ENCODE data around the gene HDGF.
"Not testable (repeated sequence)": the region's sequence is repeated elsewhere in the genome, so short reads cannot be mapped to it uniquely, and the experiment has no call there.

HDGF gene

DNA sequence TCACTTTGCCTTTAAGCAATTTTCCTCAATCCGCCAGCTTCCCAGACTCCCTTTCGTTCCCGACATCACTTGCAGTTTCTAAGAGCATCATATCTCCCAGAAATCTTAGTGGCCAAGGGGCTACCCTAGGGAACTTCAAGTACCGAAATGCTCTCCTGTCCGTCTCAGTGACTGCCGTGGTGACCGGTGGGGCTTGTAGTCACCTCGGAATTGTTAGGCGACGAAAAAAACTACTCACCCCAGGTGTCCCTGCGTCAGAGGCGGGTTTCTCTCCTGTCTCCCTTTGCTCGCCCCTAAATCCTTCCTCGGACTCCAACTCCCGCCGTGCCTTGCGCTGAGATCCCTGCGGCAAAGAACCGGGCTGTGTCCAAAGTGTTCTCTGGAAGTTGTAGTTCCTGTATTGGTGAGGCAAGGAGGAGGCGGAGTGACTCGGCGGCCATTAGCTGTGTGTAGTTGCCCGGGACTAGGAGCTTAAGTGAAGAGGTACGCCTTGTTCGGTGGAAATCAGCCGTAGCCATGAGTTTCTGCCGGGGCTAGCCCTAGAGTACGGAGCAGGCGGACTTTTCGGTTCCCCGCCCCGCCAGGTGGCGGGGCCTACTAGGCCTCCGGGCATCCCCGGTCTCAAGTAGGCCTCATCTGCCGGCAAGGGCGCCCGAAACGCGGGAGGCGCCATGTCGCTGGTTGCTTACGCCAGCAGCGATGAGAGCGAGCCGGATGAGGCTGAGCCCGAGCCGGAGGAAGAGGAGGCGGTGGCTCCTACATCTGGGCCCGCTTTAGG lies 15.8 kb upstream of the HDGF start, which contains the start of gene PRCC:
Gene PRCC (plus strand): TSS at position 435 of the 778 bp plus-strand sequence. CDS start 237 bp downstream, at position 672.
- peak; percentile 80 to 97 (median 94) for DNase-seq (ENCODE audit: low read depth in 3 of 3)

DNA sequence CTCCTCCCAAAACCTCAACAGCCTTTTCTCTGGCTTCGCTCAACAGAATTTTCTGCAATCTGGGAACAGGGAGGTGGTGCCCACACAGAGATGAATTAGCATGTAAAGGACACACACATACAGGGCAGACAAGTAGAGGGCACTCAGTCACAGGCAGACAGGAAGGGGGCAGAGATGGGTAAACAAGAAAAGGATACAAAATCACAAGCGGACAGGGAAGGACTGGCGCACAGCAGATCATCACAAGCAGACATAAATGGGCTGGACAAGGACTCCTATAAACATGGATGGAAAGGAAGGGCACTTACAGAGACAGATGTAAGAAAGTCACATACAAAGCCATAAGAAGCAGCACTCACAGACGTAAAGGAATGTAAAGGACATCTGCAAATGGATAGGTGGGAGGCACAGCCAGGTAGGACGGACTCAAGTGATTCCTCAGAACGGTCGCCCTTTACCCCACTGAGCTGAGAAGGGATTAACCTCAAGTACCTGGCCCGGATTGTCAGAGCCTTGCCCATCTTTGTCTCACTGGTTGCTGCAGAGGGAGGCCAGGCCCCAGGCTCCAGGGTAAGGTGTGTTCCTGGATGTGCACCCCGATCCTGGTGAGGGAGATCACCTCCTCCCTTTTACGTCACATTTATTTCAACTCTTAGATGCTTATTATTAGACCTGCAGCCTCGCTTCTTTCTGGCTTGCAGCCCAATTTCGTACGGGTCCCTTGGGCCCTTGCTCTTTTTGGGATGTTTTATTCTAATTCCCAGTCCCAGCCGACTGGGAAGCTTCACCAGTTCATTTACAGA lies 15.0 kb upstream of the HDGF start:
- peak in 1 of 3 experiments; percentile 33 for DNase-seq (ENCODE audit: low read depth in 3 of 3)

DNA sequence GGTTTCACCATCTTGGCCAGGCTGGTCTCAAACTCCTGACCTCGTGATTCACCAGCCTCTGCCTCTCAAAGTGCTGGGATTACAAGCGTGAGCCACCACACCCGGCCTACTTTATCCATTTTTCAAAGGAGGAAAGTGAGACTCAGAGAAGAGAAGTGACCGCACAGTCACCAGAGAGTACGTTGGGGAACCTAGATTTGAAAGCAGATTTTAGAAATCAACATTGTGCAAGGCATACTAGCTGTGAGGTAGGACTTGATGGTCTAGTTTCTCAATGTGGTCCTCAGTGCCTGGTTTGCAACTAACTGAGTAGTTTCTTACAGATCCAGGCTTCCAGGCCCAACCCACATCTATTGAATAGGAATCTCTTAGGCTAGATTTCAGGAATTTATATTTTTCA lies 14.2 kb upstream of the HDGF start:
- no peak for DNase-seq (ENCODE audit: low read depth in 3 of 3)

DNA sequence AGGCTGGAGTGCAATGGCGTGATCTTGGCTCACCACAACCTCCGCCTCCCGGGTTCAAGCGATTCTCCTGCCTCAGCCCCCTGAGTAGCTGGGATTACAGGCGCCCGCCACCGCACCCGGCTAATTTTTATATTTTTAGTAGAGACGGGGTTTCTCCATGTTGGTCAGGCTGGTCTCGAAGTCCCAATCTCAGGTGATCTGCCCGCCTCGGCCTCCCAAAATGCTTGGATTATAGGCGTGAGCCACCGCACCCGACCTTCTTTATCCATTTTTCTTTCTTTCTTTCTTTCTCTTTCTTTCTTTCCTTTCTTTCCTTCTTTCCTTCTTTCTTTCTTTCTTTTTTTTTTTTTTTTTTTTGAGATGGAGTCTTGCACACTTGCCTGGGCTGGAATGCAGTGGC lies 13.7 kb upstream of the HDGF start:
- DNase-seq (ENCODE audit: low read depth in 3 of 3), result not testable (repeated sequence)

DNA sequence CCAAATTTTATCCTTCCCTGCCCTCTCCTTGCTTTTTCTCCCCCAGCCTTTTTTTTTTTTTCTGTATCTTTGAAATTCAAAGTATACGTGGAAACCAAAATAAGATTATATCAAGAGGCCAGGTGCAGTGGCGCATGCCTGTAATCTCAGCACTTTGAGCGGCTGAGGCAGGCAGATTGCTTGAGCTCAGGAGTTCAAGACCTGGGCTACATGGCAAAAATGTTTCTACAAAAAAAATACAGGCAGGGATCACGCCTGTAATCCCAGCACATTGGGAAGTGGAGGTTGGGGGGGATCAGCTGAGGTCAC lies 9.3 kb upstream of the HDGF start:
- DNase-seq (ENCODE audit: low read depth in 3 of 3), result no peak

DNA sequence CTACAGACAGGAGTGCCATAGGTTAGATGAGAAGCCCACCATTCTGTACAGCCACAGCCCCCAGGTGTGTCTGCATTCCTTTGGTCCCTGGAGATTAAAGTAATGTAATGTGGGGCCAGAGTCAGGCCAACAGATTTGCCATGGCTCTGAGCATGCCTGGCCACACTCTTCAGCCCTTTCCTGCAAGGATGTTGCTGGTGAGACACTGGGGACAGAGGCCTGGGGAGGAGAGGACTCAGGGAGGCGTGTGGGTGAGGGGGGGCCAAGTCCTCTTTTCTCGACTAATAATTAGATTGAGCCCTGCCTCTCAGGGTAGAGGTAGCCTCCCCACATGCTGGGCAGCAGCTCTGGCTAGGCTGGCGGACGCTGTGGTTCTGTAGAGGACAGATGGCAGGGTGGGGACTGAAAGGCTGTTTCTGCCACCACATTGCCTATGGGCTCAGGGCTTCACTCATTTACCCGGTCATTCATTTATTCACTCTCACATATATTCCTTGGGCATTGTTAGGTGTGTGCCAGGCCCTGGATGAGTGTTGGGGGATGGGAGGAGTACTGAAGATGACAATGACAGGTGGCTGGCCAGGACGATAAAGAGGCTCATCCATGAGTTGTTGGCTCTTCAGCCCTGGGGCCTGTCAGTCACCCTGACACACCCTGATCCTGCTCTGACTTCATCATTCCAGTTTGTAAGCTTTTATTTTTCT lies 8.8 kb upstream of the HDGF start:
- no peak for DNase-seq (ENCODE audit: low read depth in 3 of 3)

DNA sequence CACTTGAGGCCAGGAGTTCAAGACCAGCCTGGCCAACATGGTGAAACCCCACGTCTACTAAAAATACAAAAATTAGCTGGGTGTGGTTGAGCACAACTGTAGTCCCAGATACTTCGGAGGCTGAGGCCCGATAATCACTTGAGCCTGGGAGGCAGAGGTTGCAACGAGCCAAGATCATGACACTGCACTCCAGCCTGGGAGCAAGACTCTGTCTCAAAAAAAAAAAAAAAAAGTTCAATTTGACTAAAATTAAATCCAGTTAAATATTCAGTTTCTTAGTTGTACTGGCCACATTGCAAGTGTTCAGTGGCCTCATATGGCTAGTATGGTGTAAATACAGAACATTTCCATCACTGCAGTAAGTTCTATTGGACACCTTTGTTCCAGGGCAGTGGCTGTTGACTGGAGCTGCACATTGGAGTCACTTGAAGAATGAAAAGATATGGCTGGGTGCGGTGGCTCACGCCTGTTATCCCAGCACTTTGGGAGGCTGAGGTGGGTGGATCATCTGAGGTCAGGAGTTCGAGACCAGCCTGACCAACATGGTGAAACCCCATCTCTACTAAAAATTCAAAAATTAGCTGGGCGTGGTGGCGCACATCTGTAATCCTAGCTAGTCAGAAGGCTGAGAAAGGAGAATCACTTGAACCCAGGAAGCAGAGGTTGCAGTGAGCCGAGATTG lies 6.2 kb upstream of the HDGF start:
- not testable (repeated sequence) for DNase-seq (ENCODE audit: low read depth in 3 of 3)

DNA sequence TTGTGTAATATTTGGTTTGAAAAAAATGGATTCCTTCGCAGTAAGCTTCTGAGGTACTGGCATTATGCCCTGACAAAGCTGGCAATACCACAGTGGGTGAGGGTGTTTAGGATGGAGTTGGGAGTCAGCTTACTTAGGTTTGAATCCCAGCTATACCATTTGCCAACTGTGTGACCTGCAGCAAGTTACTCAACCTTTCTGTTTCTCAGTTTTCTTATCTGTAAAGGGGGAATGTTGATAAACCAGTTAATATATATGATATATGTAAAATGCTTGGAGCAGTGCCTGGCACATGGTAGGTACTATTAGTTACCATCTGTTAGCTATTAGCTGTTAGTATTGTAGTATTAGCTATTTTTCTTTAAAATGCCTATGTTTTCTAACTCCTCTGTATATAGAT lies 4.9 kb upstream of the HDGF start:
- no peak for DNase-seq (ENCODE audit: low read depth in 3 of 3)

DNA sequence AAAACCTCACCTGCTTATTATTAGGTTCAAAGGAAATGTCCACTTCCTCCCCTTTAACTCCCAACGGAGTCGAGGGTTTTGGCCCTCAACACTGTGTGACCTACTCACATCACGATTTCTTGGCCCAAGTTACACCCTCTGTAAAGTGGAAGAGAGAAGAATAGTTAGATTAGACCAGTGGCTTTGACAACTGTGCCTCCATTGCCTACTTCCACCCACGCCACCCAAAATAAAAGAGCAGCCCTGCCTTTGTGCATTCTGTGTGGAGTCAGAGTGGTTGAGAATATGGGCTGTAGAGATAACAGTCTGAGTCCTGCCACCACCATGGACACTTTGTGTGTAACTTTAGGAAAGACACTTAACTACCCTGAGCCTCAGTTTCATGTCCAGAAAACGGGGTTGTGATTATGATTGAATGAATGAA lies 4.1 kb upstream of the HDGF start:
- no peak for DNase-seq (ENCODE audit: low read depth in 3 of 3)

DNA sequence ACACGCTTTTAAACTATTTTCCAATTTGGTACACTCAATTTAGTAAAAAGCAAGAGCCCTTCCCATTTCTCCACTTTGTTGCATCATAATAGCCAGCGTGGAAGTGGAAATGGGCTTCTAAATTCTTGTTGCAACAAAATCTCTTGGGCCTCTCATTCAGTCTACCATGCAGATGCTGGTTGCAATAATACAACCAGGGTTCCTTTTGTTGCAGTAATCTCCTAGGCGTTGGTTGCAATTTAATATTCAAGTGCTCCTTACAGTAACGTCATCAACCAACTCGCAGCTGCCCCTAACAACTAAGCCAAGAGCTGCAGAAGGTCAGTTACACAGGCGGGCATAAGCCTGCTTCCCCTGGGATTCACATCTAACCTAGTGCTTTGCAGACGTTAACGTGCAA lies 2.7 kb upstream of the HDGF start:
- DNase-seq (ENCODE audit: low read depth in 3 of 3), result no peak

DNA sequence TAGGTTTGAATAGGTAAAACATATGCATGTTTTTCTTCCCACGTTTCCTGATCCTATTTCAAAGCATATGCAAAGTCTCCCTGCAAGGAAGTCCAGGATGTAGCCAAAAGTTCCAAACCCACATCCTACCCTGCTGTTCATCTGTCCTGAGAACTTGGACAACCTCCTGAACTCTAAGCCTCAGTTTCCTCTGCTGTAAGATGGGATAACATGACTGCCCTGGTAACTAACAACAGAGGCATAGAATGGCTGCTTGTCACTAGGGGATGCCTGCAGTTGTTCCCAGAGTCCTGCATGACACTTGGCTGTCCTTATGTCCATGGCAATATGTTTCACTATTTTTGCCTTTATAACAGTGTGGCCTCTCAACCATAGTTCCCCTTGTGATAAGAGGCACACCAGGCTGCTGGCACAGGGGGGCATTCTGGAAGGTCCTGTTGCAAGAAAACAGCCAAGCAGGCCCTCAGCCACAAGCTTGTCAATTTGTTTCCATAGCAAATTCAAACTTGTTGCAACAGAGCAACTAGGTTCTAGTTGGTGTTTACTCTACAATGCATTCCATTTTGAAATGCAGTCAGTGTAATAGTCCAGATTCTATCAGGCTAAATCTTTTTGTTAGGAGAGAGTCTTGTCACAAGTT lies 1.5 kb upstream of the HDGF start:
- DNase-seq (ENCODE audit: low read depth in 3 of 3), result no peak

DNA sequence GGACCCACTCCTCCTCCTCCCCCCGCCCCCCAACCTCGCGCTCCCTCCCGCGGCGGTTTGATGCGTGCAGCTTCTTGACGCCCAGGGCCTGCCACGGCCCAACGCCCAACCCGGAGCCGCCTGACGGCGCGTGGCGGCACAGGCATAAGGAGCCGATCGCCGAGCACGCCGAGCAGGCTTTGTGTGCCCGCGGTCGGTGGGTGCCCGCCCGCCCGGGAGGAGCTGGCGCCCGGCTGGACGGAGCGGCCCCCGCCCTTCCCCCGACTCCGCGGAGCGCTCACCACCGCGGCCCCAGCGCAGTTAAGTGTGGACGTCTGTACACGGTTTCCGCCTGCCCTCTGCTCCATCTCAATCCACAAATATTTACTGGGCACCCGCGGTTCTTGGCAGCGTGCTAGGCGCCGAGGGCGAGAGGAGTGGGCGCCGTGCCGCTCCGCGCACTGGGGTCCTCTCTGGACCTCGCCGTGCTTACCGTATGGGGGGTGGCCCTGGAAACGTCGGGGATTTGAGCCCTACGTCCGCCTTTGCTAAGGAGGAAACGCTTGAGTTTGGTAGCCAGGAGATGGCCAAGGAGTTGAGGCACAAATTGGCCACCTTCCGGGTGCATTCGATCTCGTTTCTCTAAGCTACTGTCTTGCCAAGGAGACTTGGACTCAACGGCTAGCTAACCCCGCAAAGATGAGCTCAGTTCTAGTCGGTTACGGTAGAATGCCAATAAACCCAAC lies 444 bp upstream of the HDGF start:
- DNase-seq (ENCODE audit: low read depth in 3 of 3), result peak; percentile 93 to 96 (median 96)

DNA sequence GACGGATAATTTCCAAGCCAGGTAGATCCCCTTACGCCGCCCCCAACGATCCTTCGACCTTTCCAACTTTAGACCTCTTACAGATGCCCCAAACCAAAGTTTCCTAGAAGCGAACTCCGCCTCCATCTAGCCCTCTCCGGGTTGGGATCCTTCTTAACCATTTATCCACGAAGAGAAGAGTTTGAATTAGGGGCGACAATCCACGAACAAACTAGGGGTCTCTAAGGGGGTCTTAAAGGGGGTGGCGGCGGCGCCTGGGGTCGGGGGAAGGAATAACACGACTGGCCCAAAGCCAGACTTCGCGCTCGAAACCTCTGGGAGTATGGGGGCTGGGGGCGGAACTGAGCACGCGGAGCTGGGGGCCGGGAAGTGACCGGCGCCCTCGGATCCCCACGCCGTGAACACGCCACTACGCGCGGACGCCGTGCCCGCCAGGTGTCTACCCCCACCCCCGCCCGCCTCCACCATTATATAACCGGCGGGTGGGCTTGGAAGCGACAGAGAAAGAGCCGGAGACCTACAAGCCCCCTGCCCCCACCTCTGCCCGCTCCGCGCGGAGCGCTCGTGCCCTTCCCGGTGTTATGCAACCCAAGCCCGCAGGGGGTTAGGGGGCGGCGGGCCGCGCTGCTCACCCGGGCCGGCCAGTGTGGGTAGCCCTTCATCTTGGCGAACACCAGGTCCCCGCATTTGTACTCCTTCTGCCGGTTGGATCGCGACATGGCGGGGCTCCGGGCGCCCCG lies 594 bp downstream of the HDGF start:
- no peak for DNase-seq (ENCODE audit: low read depth in 3 of 3)

DNA sequence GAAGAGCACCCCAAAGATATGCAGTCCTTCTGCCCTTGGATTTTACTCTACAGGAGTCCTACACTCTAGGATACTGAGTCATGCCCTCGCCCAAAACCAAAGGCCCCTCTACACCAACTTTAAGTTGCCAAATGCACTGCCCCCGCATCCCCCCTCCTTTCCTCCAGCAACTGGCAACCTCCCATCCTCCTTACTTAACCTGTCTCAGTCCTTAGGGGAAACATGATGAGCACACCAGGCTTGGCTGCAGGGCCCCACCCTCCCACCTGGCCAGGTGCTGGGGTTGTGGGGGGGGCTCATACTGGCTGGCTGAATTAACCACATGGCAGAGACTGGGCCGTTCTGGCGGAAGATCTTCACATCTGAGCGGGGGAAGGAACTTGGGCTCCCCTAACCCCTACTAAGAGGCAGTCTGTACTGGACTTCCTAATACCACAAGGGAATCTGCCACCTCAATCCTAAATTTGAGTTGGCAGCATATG lies 1.2 kb downstream of the HDGF start:
- DNase-seq (ENCODE audit: low read depth in 3 of 3), result peak in 1 of 3 experiments; percentile 47

DNA sequence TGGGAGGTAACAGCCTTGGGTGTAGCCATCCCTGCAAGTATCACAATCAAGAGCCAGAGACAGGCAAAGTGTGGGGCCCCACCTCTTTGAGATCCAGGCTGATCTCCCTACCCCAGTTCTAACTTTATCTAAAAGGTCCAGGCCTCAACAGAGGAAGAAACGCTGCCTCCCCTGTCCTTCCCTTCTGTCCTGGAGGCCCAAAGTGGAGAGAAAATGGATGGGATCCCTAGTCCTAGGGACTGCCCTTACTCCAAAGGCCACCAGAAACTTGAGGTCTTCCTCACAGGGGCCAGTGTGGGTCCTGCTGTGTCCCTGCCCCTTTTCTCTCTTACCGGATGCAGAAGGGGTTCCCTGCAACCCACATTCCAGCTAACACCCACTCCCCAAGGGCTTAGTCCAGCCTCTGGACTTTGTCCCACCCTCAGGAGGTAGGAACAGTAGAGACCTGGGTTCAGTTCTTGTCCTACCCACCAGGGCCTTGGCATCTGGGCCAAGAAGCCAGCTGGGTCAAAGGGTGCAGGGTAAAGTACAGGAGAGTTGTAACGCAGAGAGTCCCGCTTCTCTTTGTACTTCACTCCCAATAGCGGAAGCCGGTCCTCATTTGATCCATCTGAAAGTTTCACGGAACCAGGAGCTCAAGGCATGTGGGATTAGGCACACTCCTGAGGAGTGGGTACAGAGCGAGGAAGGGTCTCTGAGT lies 1.9 kb downstream of the HDGF start:
- no peak for DNase-seq (ENCODE audit: low read depth in 3 of 3)

DNA sequence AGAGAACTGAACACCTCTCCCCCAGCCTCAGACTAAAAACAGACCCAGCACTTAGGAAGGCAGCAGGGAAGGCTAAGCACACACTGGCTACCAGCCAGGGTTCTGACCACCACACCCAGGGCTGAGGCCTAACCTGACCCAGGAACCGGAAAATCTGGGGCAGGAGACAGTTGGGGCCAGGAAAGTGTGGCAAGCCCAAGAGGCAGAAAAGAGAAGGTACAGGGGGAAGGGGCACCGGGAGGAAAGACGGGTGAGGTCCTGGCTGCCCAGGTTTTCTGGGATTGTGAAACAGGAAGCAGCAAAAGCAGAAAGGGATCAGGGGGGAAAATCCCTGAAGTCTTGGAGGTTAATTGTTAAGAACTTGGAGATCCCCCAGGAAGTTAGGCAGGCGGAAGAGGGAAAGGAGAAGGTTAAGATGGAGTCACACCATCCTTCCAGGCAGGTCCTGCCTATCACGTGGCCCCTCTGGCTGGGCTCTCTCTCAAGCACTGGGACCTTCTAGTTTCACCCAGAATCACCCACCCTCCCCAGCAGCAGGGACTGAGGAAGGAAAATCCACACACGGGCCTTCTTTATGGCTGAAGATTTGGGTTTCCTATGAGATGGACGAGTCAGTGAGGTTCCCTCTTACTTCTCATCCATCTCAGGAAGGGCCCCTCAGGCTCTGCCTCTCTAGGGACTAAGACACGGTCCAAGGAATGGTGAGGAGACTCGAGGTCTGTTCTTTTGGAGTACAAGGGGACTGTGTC lies 2.6 kb downstream of the HDGF start:
- DNase-seq (ENCODE audit: low read depth in 3 of 3), result no peak

DNA sequence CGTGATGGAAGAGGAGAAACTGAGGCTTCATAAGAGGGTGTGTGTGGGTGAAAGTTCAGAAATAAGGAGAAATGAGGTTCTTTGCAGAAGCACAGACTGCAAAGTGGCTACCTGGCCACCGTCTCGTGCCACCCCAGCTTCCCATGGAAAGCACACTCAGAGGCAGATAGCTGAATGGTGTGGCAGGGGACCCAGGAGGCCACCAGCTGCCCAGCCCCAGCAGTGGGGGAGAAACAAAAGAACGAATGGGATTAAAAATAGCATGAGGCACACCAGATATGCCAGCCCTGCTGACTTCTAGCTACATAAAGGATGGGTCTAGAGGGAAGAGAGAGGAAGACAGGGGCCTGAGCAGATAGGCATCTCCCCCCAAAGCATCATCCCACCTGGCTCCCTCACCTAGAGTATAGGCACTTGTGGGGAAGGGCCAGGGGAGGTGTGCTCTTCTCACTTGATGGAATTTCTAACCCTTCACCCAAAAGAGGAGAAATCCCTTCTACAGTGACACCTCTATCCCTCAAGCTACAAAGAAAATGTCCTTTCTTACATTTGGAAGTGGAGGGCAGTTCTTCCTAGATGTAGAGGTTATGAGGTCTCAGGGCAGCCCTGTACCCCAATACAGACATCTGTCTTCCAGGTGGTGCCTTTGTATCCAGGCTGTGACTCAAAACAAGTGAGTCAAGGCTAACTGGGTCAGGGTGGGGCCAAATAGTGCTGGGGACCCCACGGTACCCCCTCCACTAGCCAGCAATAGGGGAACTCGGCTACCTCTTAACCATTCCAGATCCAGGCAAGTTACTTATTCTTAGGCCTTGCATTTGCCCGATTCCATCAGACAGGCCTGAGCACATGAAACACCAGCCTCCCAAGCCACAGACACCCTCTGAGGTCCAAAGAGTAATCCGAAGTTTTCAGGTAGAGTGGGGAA lies 3.5 kb downstream of the HDGF start:
- DNase-seq (ENCODE audit: low read depth in 3 of 3), result no peak

Data from stimulated activated CD4-positive, alpha-beta T cell treated with anti-CD3 and anti-CD28 coated beads, TNF-alpha, amount 100 ng/mL, for 4 hours (primary cell).